Activated CD4-positive, CD25-positive, alpha-beta regulatory T cell (primary cell): ENCODE data around the gene SYNGAP1.

Source experiments
- DNase-seq, 4 experiments: peaks; one replicate each; lab custom pipeline; 2025; lab: John Stamatoyannopoulos, UW

The SYNGAP1 gene

GRCh38 chr6:33438978-33439594 is 19.2 kb downstream of the SYNGAP1 start:
- DNase-seq, result no peak

DNA sequence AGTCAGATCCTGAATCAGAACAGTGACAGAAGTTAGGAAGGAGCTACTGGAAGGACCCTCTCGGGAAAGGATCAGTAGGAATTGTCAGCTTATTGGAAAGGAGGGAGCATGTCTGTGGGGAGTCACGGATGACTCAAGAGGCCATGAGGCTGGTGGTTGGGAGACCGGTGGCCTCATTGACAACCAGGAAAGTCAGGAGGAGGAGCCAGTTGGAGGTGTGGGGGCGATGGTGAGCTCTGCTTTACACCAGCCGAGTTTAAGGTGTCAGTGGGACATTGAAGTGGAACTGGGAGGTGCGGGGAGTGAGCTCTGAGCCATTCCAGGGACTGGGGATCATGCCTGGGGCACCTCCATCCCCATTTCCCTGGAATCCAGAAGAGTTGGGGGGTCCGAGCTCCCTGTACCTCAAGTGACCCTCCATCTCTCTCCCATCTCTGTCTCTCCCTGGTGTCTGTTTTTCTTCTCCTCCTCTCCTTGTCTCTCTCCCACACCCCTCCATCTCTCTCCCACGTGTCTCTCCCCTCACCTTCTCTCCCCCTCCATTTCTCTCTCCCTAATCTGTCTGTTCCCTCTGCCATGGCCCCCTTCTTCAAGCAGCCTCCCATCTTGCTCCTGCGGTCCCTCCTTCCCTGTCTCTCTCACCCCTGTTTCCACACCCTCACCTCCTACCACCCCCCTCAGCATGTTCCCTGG is 20.2 kb downstream of the SYNGAP1 start:
- no peak for DNase-seq

GRCh38 chr6:33440649-33441309 is 20.9 kb downstream of the SYNGAP1 start:
- no peak for DNase-seq

DNA sequence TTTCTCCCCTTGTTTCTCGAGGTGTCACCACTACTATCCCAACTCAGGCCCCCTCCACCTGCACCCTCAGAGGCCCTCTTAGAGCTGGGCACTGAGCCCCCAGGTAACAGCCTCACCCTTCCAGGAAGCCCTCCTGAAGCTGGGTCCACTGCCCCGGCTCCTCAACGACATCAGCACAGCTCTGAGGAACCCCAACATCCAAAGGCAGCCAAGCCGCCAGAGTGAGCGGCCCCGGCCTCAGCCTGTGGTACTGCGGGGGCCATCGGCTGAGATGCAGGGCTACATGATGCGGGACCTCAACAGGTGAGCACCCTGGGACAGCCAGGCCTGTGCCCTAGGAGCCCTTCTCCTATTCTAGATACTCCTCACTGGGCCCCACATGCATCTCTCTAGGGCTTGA is 21.6 kb downstream of the SYNGAP1 start:
- DNase-seq, result no peak

DNA sequence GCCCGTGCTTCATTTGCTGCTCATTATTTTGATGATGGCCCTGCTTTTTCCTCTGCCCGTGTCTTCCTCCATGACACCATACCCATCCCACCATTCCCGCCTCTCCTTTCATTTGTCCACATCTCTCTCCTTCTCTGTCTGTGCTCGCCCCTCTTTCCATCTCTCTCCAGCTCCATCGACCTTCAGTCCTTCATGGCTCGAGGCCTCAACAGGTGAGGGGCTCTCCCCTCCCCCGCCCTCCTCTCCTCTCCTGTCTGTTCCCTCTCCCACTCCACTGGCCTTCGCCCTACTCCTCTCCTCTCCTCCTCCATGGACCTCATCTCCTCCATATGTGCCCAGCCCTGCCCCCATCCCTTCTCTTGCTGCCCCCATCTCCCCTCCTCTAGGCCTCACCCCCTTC is 22.4 kb downstream of the SYNGAP1 start:
- DNase-seq, result no peak

DNA sequence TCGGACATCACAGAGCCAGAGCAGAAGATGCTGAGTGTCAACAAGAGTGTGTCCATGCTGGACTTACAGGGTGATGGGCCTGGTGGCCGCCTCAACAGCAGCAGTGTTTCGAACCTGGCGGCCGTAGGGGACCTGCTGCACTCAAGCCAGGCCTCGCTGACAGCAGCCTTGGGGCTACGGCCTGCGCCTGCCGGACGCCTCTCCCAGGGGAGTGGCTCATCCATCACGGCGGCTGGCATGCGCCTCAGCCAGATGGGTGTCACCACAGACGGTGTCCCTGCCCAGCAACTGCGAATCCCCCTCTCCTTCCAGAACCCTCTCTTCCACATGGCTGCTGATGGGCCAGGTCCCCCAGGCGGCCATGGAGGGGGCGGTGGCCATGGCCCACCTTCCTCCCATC is 23.2 kb downstream of the SYNGAP1 start:
- DNase-seq, result no peak

GRCh38 chr6:33443619-33444504 is 24.0 kb downstream of the SYNGAP1 start:
- DNase-seq, result no peak

DNA sequence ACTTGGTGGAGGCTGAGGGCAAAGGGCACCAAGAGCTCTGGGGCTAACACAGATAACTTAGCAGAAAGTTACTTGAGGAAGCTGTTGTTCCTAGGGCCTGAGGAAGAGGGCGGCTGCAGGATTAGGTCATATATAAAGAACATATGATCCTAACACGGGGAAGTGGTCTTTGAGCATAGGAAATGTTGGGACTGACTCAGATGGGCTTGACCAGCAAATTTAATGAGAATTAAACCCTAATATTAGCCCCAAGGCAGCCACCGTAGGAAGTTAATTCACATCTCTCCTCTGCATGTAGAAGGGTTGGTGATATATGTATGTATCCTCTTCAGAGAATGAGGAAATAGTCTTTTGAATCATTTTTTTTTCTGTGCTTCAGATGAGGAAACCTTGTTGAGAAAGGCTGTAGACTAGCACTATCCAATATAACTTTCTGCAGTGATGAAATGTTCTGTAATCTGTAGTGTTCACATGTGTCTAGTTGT is 25.3 kb downstream of the SYNGAP1 start:
- no peak for DNase-seq

GRCh38 chr6:33446356-33446755 is 26.5 kb downstream of the SYNGAP1 start:
- DNase-seq, result no peak

- no peak for DNase-seq
Measured at GRCh38 chr6:33450434-33450833, 30.6 kb downstream of the SYNGAP1 start.

- DNase-seq, result no peak
Measured at GRCh38 chr6:33451606-33452005, 31.7 kb downstream of the SYNGAP1 start.

DNA sequence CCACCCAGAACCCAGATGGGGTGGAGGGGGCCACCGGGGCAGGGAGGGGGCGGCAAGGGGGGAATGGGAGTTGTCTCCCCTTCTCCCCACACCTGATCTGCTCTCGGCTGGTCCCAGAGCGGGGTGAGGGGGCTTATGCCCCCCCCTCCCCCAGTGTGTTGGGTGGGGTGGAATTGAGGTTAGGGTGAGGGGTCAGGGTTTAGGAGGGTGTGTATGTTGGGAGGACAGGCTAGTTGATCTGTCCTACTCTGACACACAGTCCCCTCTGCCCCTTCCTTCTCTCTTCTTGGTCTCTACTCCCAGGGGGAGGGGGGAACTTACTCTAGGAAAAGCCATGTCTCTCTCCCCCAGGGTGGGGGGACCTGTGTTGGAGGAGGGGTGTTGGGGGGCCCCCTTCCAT is 32.6 kb downstream of the SYNGAP1 start:
- no peak for DNase-seq

- no peak for DNase-seq
Measured at GRCh38 chr6:33453393-33454008, 33.6 kb downstream of the SYNGAP1 start.

- DNase-seq, result peak; percentile 72 to 86 (median 85)
Measured at GRCh38 chr6:33454009-33454946, 34.4 kb downstream of the SYNGAP1 start, which contains the start of gene ZBTB9. Gene ZBTB9 (plus strand): TSS chr6:33454576. CDS start chr6:33455101, 525 bp downstream.

- DNase-seq, result no peak
Measured at GRCh38 chr6:33455051-33455450, 35.2 kb downstream of the SYNGAP1 start.

GRCh38 chr6:33456156-33456555 is 36.3 kb downstream of the SYNGAP1 start:
- no peak for DNase-seq

DNA sequence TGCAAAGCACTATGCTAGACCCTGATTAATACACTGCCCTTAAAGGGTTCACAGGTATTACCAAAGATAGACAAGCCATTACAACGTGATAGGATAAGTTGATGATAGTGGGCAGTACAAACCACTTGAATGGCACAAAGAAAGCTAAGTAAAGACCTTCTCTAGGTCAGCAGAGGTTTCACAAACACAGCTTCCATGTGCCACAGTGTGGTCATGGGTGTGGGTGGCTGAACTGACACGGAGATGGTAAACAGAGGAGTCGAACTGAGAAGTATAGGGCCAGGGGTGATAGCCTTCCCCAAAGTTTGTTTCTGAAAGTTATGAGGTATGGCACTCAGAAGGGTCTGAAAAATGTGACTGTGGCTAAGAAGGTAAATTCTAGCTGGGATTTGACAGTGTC is 38.8 kb downstream of the SYNGAP1 start:
- no peak for DNase-seq

GRCh38 chr6:33459226-33459625 is 39.4 kb downstream of the SYNGAP1 start:
- DNase-seq, result no peak

DNA sequence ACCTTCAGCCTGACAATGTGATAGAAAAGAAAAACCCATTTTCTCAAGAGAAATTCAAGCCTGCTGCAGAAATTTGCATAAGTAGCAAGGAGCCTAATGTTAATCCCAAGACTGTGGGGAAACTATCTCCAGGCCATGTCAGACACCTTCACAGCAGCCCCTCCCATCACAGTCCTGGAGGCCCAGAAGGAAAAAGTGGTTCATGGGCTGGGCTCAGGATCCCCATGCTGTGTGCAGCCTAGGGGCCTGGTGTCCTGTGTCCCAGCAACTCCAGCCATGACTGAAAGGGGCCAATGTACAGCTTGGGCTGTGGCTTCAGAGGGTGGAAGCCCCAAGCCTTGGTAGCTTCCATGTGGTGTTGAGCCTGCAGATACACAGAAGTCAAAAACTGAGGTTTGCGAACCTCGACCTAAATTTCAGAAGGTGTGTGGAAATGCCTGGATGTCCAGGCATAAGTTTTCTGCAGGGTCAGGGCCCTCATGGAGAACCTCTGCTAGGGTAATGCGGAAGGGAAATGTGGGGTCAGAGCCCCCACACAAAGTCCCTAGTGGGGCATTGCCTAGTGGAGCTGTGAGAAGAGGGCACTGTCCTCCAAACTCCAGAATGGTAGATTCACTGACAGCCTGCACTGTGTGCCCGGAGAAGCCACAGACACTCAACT is 46.3 kb downstream of the SYNGAP1 start:
- no peak for DNase-seq

DNA sequence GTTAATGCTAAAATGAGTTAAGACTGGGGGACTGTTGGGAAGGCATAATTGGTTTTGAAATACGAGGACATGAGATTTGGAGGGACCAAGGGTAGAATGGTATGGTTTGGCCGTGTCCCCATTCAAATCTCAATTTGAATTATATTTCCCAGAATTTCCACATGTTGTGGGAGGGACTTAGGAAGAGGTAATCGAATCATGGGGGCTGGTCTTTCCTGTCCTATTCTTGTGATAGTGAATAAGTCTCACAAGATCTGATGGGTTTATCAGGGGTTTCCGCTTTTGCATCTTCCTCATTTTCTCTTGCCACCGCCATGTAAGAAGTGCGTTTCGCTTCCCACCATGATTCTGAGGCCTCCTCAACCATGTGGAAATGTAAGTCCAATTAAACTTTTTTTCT is 47.2 kb downstream of the SYNGAP1 start:
- DNase-seq, result no peak
